ENCODE results near the gene UBE2K. TPM values are rescaled to one million over a fixed set of nuclear protein-coding genes. Genes with fewer than 3 reads are reported as not detected.
"Not testable (repeated sequence)": the region's sequence is repeated elsewhere in the genome, so short reads cannot be mapped to it uniquely, and the experiment has no call there.

Gene UBE2K
- total RNA-seq, 1 donor from 2014 or later: 87.5 TPM

- H3K4me3 Mint-ChIP-seq (ENCODE audit: unreplicated experiment): no peak overlapping the region
- no peak overlapping the region for H3K27ac Mint-ChIP-seq (ENCODE audit: unreplicated experiment)
- H3K4me1 Mint-ChIP-seq (ENCODE audit: low read depth): peaks cover 4% of the 10 kb centered on the region
- H3K9me3 Mint-ChIP-seq (ENCODE audit: low read depth): no peaks in the 10 kb centered on the region
- H3K36me3 Mint-ChIP-seq (ENCODE audit: low read depth): no peaks in the 10 kb centered on the region
- no peak for DNase-seq (ENCODE audit: low spot score)
- H3K27me3 Mint-ChIP-seq (ENCODE audit: low read depth): no peaks in the 10 kb centered on the region
- no peak for TF ChIP-seq CTCF (IDR thresholded peaks at IDR 0.05)
Measured at GRCh38 chr4:39655211-39655610, 42.7 kb upstream of the UBE2K start.

DNA sequence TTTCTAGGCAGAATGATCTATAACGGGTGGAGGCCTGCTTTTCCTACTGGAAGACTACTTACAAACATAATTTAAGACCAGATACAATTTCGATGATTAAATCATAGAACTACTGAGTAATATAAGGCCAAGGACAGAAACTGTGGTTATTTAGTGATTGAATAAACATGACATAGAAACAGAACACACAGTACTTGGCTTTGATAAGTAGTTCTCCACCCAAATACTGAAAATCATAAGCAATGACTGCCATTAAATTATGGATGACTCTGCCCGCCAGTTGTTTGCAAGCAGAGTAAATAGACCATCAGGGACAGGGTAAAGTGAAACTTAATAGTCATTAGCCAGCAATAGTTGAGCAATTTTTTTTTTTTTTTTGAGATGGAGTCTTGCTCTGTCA is 42.1 kb upstream of the UBE2K start:
- no peaks in the 10 kb centered on the region for H3K9me3 Mint-ChIP-seq (ENCODE audit: low read depth)
- TF ChIP-seq CTCF (IDR thresholded peaks at IDR 0.05): no peak
- no peak overlapping the region for H3K4me3 Mint-ChIP-seq (ENCODE audit: unreplicated experiment)
- DNase-seq (ENCODE audit: low spot score): no peak
- no peaks in the 10 kb centered on the region for H3K36me3 Mint-ChIP-seq (ENCODE audit: low read depth)
- no peaks in the 10 kb centered on the region for H3K27me3 Mint-ChIP-seq (ENCODE audit: low read depth)
- H3K4me1 Mint-ChIP-seq (ENCODE audit: low read depth): peaks cover 4% of the 10 kb centered on the region
- no peak overlapping the region for H3K27ac Mint-ChIP-seq (ENCODE audit: unreplicated experiment)

DNA sequence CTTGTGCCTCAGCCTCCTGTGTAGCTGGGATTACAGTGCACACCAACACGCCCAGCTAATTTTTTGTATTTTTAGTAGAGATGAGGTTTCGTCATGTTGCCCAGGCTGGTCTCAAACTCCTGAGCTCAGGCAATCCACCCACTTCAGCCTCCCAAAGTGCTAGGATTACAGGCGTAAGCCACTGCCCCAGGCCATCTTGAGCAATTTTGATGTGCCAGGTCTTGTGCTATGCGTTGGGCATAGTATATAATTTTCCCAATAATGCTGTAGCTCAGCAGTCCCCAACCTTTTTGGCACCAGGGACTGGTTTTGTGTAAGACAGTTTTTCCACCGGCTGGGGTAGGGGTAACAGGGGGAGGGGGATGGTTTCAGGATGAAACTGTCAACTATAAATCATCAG is 41.3 kb upstream of the UBE2K start:
- not testable (repeated sequence) for H3K27me3 Mint-ChIP-seq (ENCODE audit: low read depth); H3K4me3 Mint-ChIP-seq (ENCODE audit: unreplicated experiment); H3K4me1 Mint-ChIP-seq (ENCODE audit: low read depth); H3K36me3 Mint-ChIP-seq (ENCODE audit: low read depth); H3K9me3 Mint-ChIP-seq (ENCODE audit: low read depth); H3K27ac Mint-ChIP-seq (ENCODE audit: unreplicated experiment); DNase-seq (ENCODE audit: low spot score)

GRCh38 chr4:39657465-39657864 is 40.5 kb upstream of the UBE2K start:
- Mint-ChIP-seq H3K9me3 (ENCODE audit: low read depth) (no peaks in the 10 kb centered on the region), H3K4me1 (ENCODE audit: low read depth) (peaks cover 4% of the 10 kb centered on the region), H3K36me3 (ENCODE audit: low read depth) (no peaks in the 10 kb centered on the region), H3K27me3 (ENCODE audit: low read depth) (no peaks in the 10 kb centered on the region), H3K27ac (ENCODE audit: unreplicated experiment) (no peak overlapping the region), H3K4me3 (ENCODE audit: unreplicated experiment) (no peak overlapping the region)
- no peak for TF ChIP-seq CTCF (IDR thresholded peaks at IDR 0.05)
- DNase-seq (ENCODE audit: low spot score): no peak

GRCh38 chr4:39658756-39659155 is 39.2 kb upstream of the UBE2K start:
- Mint-ChIP-seq H3K4me1 (ENCODE audit: low read depth) (peaks cover 4% of the 10 kb centered on the region), H3K36me3 (ENCODE audit: low read depth) (no peaks in the 10 kb centered on the region), H3K9me3 (ENCODE audit: low read depth) (no peaks in the 10 kb centered on the region), H3K4me3 (ENCODE audit: unreplicated experiment) (no peak overlapping the region), H3K27ac (ENCODE audit: unreplicated experiment) (no peak overlapping the region), H3K27me3 (ENCODE audit: low read depth) (no peaks in the 10 kb centered on the region)
- no peak for DNase-seq (ENCODE audit: low spot score)
- TF ChIP-seq CTCF (IDR thresholded peaks at IDR 0.05): peak; percentile 79

DNA sequence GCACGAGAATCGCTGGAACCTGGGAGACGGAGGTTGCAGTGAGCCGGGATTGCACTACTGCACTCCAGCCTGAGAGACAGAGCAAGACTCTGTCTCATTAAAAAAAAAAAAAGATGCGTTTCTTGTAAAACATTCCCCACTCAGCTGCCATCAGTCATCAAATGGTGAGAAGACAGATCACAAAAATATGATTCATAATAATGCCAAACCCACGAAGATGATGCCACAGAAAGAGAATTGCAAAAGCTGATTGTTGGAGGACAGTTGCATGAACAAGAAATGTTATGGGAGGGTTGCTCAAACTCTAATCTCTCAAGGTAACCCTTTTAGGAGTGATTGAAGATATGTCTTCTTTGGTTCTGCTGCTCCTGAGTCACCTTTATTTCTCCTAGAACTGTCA is 37.9 kb upstream of the UBE2K start:
- no peaks in the 10 kb centered on the region for H3K27me3 Mint-ChIP-seq (ENCODE audit: low read depth)
- H3K9me3 Mint-ChIP-seq (ENCODE audit: low read depth): no peaks in the 10 kb centered on the region
- H3K4me1 Mint-ChIP-seq (ENCODE audit: low read depth): peaks cover 9% of the 10 kb centered on the region
- no peak for TF ChIP-seq CTCF (IDR thresholded peaks at IDR 0.05)
- H3K36me3 Mint-ChIP-seq (ENCODE audit: low read depth): no peaks in the 10 kb centered on the region
- no peak overlapping the region for H3K4me3 Mint-ChIP-seq (ENCODE audit: unreplicated experiment)
- DNase-seq (ENCODE audit: low spot score): no peak
- H3K27ac Mint-ChIP-seq (ENCODE audit: unreplicated experiment): no peak overlapping the region
